Memory B cell (primary cell): ENCODE results near the gene DNAAF5.
A peak's percentile ranks its signal among the peaks of the same experiment; 100 is the strongest.

ENCODE experiments used
- ATAC-seq: fragments of 150-1000 bp; cut with Tn5 transposase; 2 replicates; pipeline ENCODE4 v1.10.0; 2021; ENCODE audit warnings: low read depth, mild to moderate bottlenecking, moderate library complexity
- DNase-seq, 2 donors: peaks; one replicate each; pipeline ENCODE4 v3.0.0; 2022; ENCODE audit warnings: low spot score in 2 of 2
- H3K27ac Mint-ChIP-seq: one replicate; pipeline ENCODE4 v1.8.0; 2022; ENCODE audit warnings: mild to moderate bottlenecking, moderate library complexity, mixed read lengths
- H3K27me3 Mint-ChIP-seq: one replicate; pipeline ENCODE4 v1.8.0; 2022; ENCODE audit warnings: mixed read lengths
- H3K36me3 Mint-ChIP-seq: one replicate; pipeline ENCODE4 v1.8.0; 2022; ENCODE audit warnings: mild to moderate bottlenecking, mixed read lengths
- H3K4me1 Mint-ChIP-seq: one replicate; pipeline ENCODE4 v1.8.0; 2022; ENCODE audit warnings: mixed read lengths
- H3K4me3 Mint-ChIP-seq: one replicate; pipeline ENCODE4 v1.8.0; 2022; ENCODE audit warnings: mild to moderate bottlenecking, moderate library complexity, mixed read lengths
- H3K9me3 Mint-ChIP-seq: one replicate; pipeline ENCODE4 v1.8.0; 2022; ENCODE audit warnings: mixed read lengths

Gene DNAAF5

GRCh38 chr7:713488-714230 lies 12.8 kb upstream of the DNAAF5 start:
- Mint-ChIP-seq H3K4me1 (peaks cover 5% of the 10 kb centered on the region), H3K27me3 (peaks cover 10% of the 10 kb centered on the region), H3K9me3 (peaks cover 1% of the 10 kb centered on the region), H3K27ac (peak overlapping the region; percentile 1), H3K36me3 (peaks cover 16% of the 10 kb centered on the region), H3K4me3 (peak overlapping the region; percentile 74)
- DNase-seq = no peak
- no peak for ATAC-seq

GRCh38 chr7:714251-714671 lies 12.2 kb upstream of the DNAAF5 start:
- peak overlapping the region; percentile 54 for H3K4me3 Mint-ChIP-seq
- peaks cover 2% of the 10 kb centered on the region for H3K9me3 Mint-ChIP-seq
- peaks cover 10% of the 10 kb centered on the region for H3K27me3 Mint-ChIP-seq

GRCh38 chr7:716222-716621 lies 10.3 kb upstream of the DNAAF5 start:
- H3K4me3 Mint-ChIP-seq = no peak overlapping the region
- no peak overlapping the region for H3K27ac Mint-ChIP-seq
- peaks cover 10% of the 10 kb centered on the region for H3K27me3 Mint-ChIP-seq
- DNase-seq (no peak), ATAC-seq (no peak)
- peaks cover 3% of the 10 kb centered on the region for H3K9me3 Mint-ChIP-seq
- H3K36me3 Mint-ChIP-seq = peaks cover 10% of the 10 kb centered on the region
- H3K4me1 Mint-ChIP-seq = peaks cover 5% of the 10 kb centered on the region

More at GRCh38 chr7:714251-714671, 12.2 kb upstream of the DNAAF5 start:
- Mint-ChIP-seq H3K36me3 (peaks cover 16% of the 10 kb centered on the region), H3K4me1 (peaks cover 5% of the 10 kb centered on the region), H3K27ac (no peak overlapping the region)
- ATAC-seq = no peak
- DNase-seq = no peak

GRCh38 chr7:716636-717035 lies 9.9 kb upstream of the DNAAF5 start:
- Mint-ChIP-seq H3K36me3 (peaks cover 12% of the 10 kb centered on the region), H3K27me3 (peaks cover 10% of the 10 kb centered on the region), H3K4me1 (peaks cover 5% of the 10 kb centered on the region), H3K27ac (no peak overlapping the region), H3K9me3 (peaks cover 3% of the 10 kb centered on the region), H3K4me3 (no peak overlapping the region)
- no peak for ATAC-seq
- no peak for DNase-seq

GRCh38 chr7:721619-722248 lies 4.8 kb upstream of the DNAAF5 start:
- peaks cover 5% of the 10 kb centered on the region for H3K4me1 Mint-ChIP-seq
- no peak overlapping the region for H3K27ac Mint-ChIP-seq
- no peak overlapping the region for H3K4me3 Mint-ChIP-seq
- H3K9me3 Mint-ChIP-seq = peaks cover 6% of the 10 kb centered on the region
- H3K36me3 Mint-ChIP-seq = peaks cover 18% of the 10 kb centered on the region
- H3K27me3 Mint-ChIP-seq = no peaks in the 10 kb centered on the region
- ATAC-seq (no peak), DNase-seq (no peak)

GRCh38 chr7:723541-723940 lies 3.0 kb upstream of the DNAAF5 start:
- Mint-ChIP-seq H3K9me3 (peaks cover 6% of the 10 kb centered on the region), H3K4me1 (peaks cover 14% of the 10 kb centered on the region), H3K36me3 (peaks cover 18% of the 10 kb centered on the region)

GRCh38 chr7:724298-724697 lies 2.2 kb upstream of the DNAAF5 start:
- Mint-ChIP-seq H3K9me3 (peaks cover 4% of the 10 kb centered on the region), H3K27me3 (no peaks in the 10 kb centered on the region), H3K4me3 (no peak overlapping the region), H3K4me1 (peaks cover 14% of the 10 kb centered on the region), H3K36me3 (peaks cover 18% of the 10 kb centered on the region), H3K27ac (no peak overlapping the region)
- ATAC-seq (no peak), DNase-seq (no peak)

More at GRCh38 chr7:723541-723940, 3.0 kb upstream of the DNAAF5 start:
- Mint-ChIP-seq H3K27ac (no peak overlapping the region), H3K4me3 (no peak overlapping the region), H3K27me3 (no peaks in the 10 kb centered on the region)
- ATAC-seq (no peak), DNase-seq (no peak)

- peak overlapping the region; percentile 82 for H3K4me3 Mint-ChIP-seq
- no peaks in the 10 kb centered on the region for H3K27me3 Mint-ChIP-seq
- no peak for ATAC-seq
- H3K9me3 Mint-ChIP-seq = peaks cover 3% of the 10 kb centered on the region
- H3K4me1 Mint-ChIP-seq = peaks cover 16% of the 10 kb centered on the region
- DNase-seq = no peak
- no peak overlapping the region for H3K27ac Mint-ChIP-seq
- peaks cover 18% of the 10 kb centered on the region for H3K36me3 Mint-ChIP-seq
Measured at GRCh38 chr7:725223-726005, 1.1 kb upstream of the DNAAF5 start.

GRCh38 chr7:726854-727103 lies 280 bp downstream of the DNAAF5 start:
- Mint-ChIP-seq H3K27ac (no peak overlapping the region), H3K9me3 (peaks cover 1% of the 10 kb centered on the region), H3K4me1 (peaks cover 16% of the 10 kb centered on the region), H3K36me3 (peaks cover 15% of the 10 kb centered on the region), H3K27me3 (no peaks in the 10 kb centered on the region), H3K4me3 (no peak overlapping the region)
- peak; percentile 37 for ATAC-seq
- DNase-seq = no peak

- Mint-ChIP-seq H3K36me3 (peaks cover 14% of the 10 kb centered on the region), H3K27ac (peak within 1 kb of the TSS; percentile 84), H3K4me1 (peaks cover 16% of the 10 kb centered on the region), H3K9me3 (no peaks in the 10 kb centered on the region), H3K27me3 (no peaks in the 10 kb centered on the region), H3K4me3 (peak within 1 kb of the TSS; percentile 91)
- DNase-seq (no peak), ATAC-seq (peak; percentile 50)
Measured at GRCh38 chr7:727104-727805, 756 bp downstream of the DNAAF5 start, which contains the start of gene PRKAR1B. Gene PRKAR1B, minus strand, starts transcription at chr7:727281. Its CDS starts 15,776 bp downstream, at chr7:711505.

GRCh38 chr7:727806-728460 lies 1.4 kb downstream of the DNAAF5 start:
- Mint-ChIP-seq H3K4me1 (peaks cover 16% of the 10 kb centered on the region), H3K9me3 (no peaks in the 10 kb centered on the region), H3K27me3 (no peaks in the 10 kb centered on the region), H3K27ac (peak overlapping the region; percentile 84), H3K4me3 (peak overlapping the region; percentile 91), H3K36me3 (peaks cover 9% of the 10 kb centered on the region)
- ATAC-seq (no peak), DNase-seq (no peak)

- DNase-seq = no peak
- Mint-ChIP-seq H3K27ac (no peak overlapping the region), H3K9me3 (no peaks in the 10 kb centered on the region), H3K27me3 (no peaks in the 10 kb centered on the region), H3K4me3 (peak overlapping the region; percentile 91), H3K4me1 (peaks cover 16% of the 10 kb centered on the region), H3K36me3 (peaks cover 12% of the 10 kb centered on the region)
- ATAC-seq = no peak
Measured at GRCh38 chr7:728602-729001, 2.1 kb downstream of the DNAAF5 start.

GRCh38 chr7:729140-730000 lies 2.9 kb downstream of the DNAAF5 start:
- Mint-ChIP-seq H3K4me3 (peak overlapping the region; percentile 49), H3K27ac (no peak overlapping the region), H3K9me3 (no peaks in the 10 kb centered on the region), H3K27me3 (no peaks in the 10 kb centered on the region), H3K4me1 (peaks cover 16% of the 10 kb centered on the region), H3K36me3 (peaks cover 7% of the 10 kb centered on the region)
- DNase-seq (no peak), ATAC-seq (no peak)
